Mucosa of stomach (tissue), 1 donor: ENCODE measurements around the gene PCDHB1.
"Not testable (repeated sequence)": the region's sequence is repeated elsewhere in the genome, so short reads cannot be mapped to it uniquely, and the experiment has no call there.

ENCODE experiments used
- H3K27me3 ChIP-seq: one replicate; pipeline ENCODE4 v1.7.0; 2013; ENCODE audit warnings: mild to moderate bottlenecking, low read length; ENCODE audit not compliant: control insufficient read depth, insufficient read depth
- H3K36me3 ChIP-seq: one replicate; pipeline ENCODE4 v1.7.0; 2013; ENCODE audit warnings: low read length; ENCODE audit not compliant: control insufficient read depth, insufficient read depth
- H3K4me1 ChIP-seq: one replicate; pipeline ENCODE4 v1.7.0; 2013; ENCODE audit warnings: mild to moderate bottlenecking, low read length; ENCODE audit not compliant: control insufficient read depth, insufficient read depth
- H3K4me3 ChIP-seq: one replicate; pipeline ENCODE4 v1.7.0; 2013; ENCODE audit warnings: low read length
- H3K9ac ChIP-seq: one replicate; pipeline ENCODE4 v1.7.0; 2013; ENCODE audit warnings: mild to moderate bottlenecking, low read length, moderate library complexity
- H3K9me3 ChIP-seq: one replicate; pipeline ENCODE4 v1.7.0; 2013; ENCODE audit warnings: mild to moderate bottlenecking, low read length, moderate library complexity; ENCODE audit not compliant: control insufficient read depth
- donor health status: Pancreatic carcinoma.

The PCDHB1 gene

DNA sequence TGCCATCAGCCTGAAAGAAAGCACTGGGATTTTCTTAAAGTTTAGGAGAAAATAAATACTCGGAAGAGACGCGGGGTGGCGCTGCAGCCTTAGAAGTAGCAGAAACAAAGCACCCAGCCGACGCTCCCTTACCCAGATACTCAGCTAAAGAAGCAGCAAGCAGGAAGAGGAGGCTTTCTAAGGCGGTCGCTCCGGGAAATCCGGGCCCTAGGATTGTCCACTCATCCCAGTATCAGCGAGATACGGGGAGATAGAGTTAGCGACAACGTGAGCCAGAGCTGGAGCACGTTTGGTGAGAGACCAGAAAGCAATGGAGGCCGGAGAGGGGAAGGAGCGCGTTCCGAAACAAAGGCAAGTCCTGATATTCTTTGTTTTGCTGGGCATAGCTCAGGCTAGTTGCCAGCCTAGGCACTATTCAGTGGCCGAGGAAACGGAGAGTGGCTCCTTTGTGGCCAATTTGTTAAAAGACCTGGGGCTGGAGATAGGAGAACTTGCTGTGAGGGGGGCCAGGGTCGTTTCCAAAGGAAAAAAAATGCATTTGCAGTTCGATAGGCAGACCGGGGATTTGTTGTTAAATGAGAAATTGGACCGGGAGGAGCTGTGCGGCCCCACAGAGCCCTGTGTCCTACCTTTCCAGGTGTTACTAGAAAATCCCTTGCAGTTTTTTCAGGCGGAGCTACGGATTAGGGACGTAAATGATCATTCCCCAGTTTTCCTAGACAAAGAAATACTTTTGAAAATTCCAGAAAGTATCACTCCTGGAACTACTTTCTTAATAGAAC, 43.5 kb downstream of the PCDHB1 start, which contains the start of gene PCDHB2:
Gene PCDHB2 (plus strand): TSS at position 135 of the 782 bp plus-strand sequence. CDS start 176 bp downstream, at position 311.
- no peaks in the 10 kb centered on the region for H3K36me3 ChIP-seq
- H3K27me3 ChIP-seq = no peaks in the 10 kb centered on the region
- H3K4me1 ChIP-seq = no peaks in the 10 kb centered on the region
- no peak within 1 kb of the TSS for H3K4me3 ChIP-seq
- no peak within 1 kb of the TSS for H3K9ac ChIP-seq
- peaks cover 5% of the 10 kb centered on the region for H3K9me3 ChIP-seq

GRCh38 chr5:141095263-141095641, 44.1 kb downstream of the PCDHB1 start:
- Histone ChIP-seq H3K4me3 (no peak overlapping the region), H3K4me1 (no peaks in the 10 kb centered on the region), H3K27me3 (no peaks in the 10 kb centered on the region), H3K9ac (no peak overlapping the region), H3K9me3 (peaks cover 5% of the 10 kb centered on the region), H3K36me3 (no peaks in the 10 kb centered on the region)

DNA sequence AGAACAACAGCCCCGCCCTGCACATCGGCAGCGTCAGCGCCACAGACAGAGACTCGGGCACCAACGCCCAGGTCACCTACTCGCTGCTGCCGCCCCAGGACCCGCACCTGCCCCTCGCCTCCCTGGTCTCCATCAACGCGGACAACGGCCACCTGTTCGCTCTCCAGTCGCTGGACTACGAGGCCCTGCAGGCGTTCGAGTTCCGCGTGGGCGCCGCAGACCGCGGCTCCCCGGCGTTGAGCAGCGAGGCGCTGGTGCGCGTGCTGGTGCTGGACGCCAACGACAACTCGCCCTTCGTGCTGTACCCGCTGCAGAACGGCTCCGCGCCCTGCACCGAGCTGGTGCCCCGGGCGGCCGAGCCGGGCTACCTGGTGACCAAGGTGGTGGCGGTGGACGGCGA, 45.0 kb downstream of the PCDHB1 start:
- not testable (repeated sequence) for H3K36me3 ChIP-seq, H3K4me1 ChIP-seq, H3K9me3 ChIP-seq, H3K4me3 ChIP-seq, H3K9ac ChIP-seq, H3K27me3 ChIP-seq

GRCh38 chr5:141096586-141096985, 45.4 kb downstream of the PCDHB1 start:
- not testable (repeated sequence) for H3K4me3 ChIP-seq, H3K27me3 ChIP-seq, H3K36me3 ChIP-seq, H3K4me1 ChIP-seq, H3K9me3 ChIP-seq, H3K9ac ChIP-seq

GRCh38 chr5:141100243-141100805, 49.1 kb downstream of the PCDHB1 start, which contains the start of gene PCDHB3:
TSS of gene PCDHB3 (plus strand) at chr5:141100473. CDS start at chr5:141100650, 177 bp downstream.
- Histone ChIP-seq H3K36me3 (no peaks in the 10 kb centered on the region), H3K4me3 (no peak within 1 kb of the TSS), H3K27me3 (no peaks in the 10 kb centered on the region), H3K9me3 (no peaks in the 10 kb centered on the region), H3K9ac (no peak within 1 kb of the TSS), H3K4me1 (no peaks in the 10 kb centered on the region)

GRCh38 chr5:141101059-141101458, 49.9 kb downstream of the PCDHB1 start:
- Histone ChIP-seq H3K4me1 (no peaks in the 10 kb centered on the region), H3K4me3 (no peak overlapping the region), H3K27me3 (no peaks in the 10 kb centered on the region), H3K9ac (no peak overlapping the region), H3K9me3 (no peaks in the 10 kb centered on the region), H3K36me3 (no peaks in the 10 kb centered on the region)

DNA sequence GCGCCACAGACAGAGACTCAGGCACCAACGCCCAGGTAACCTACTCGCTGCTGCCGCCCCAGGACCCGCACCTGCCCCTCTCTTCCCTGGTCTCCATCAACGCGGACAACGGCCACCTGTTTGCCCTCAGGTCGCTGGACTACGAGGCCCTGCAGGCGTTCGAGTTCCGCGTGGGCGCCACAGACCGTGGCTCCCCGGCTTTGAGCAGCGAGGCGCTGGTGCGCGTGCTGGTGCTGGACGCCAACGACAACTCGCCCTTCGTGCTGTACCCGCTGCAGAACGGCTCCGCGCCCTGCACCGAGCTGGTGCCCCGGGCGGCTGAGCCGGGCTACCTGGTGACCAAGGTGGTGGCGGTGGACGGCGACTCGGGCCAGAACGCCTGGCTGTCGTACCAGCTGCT, 50.9 kb downstream of the PCDHB1 start:
- not testable (repeated sequence) for H3K9me3 ChIP-seq, H3K4me3 ChIP-seq, H3K4me1 ChIP-seq, H3K27me3 ChIP-seq, H3K9ac ChIP-seq, H3K36me3 ChIP-seq

GRCh38 chr5:141102471-141102870, 51.3 kb downstream of the PCDHB1 start:
- not testable (repeated sequence) for H3K36me3 ChIP-seq, H3K4me3 ChIP-seq, H3K9ac ChIP-seq, H3K27me3 ChIP-seq, H3K9me3 ChIP-seq, H3K4me1 ChIP-seq

DNA sequence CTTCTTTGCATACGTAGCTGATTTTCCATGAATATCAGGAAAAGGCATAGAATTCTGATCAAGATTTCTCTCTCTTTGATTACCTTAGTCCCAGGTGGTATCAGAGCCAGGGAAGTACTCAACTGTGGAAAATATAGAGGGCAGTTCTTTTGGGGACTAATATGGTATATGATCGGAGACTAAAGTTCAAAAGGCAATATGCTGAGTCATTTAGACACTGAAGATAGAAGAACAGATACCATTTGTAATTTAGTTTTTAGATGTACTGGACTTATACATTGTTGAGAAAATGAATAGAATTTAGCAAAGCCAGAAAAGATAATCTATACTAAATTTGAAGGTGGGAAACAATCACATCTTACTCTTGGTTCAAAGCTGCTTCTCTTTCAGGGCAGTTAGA, 54.2 kb downstream of the PCDHB1 start:
- Histone ChIP-seq H3K36me3 (no peaks in the 10 kb centered on the region), H3K27me3 (no peaks in the 10 kb centered on the region), H3K4me3 (no peak overlapping the region), H3K9me3 (no peaks in the 10 kb centered on the region), H3K9ac (no peak overlapping the region), H3K4me1 (no peaks in the 10 kb centered on the region)
